Left ventricle myocardium inferior (tissue), 1 donor: Measurements from ENCODE around the gene PIEZO2. TPM values are rescaled to one million over a fixed set of nuclear protein-coding genes. Genes with fewer than 3 reads are reported as not detected.

Experiments
- DNase-seq: peaks from one replicate; pipeline ENCODE4 v3.0.0-alpha.2; 2020
- H3K27ac ChIP-seq: fragments of 200-600 bp; replicated peaks from 2 replicates; pipeline ENCODE4 v1.8.0; 2021
- H3K27me3 ChIP-seq: fragments of 200-600 bp; 2 replicates; pipeline ENCODE4 v1.8.0; 2021; ENCODE audit warnings: low read depth
- H3K36me3 ChIP-seq: fragments of 200-600 bp; 2 replicates; pipeline ENCODE4 v1.8.0; 2021
- H3K4me1 ChIP-seq: fragments of 200-600 bp; 2 replicates; pipeline ENCODE4 v1.8.0; 2021
- H3K4me3 ChIP-seq: fragments of 200-600 bp; 2 replicates; pipeline ENCODE4 v1.8.0; 2021; ENCODE audit warnings: mild to moderate bottlenecking, moderate library complexity
- H3K9me3 ChIP-seq: fragments of 200-600 bp; replicated peaks from 2 replicates; pipeline ENCODE4 v1.8.0; 2021
- CTCF ChIP-seq: fragments of 200-600 bp; IDR thresholded peaks from 2 replicates; pipeline ENCODE4 v1.8.0; 2021; ENCODE audit warnings: antibody characterized with exemption, mild to moderate bottlenecking, borderline replicate concordance
- intact Hi-C: fragments of 100-400 bp; cut with micrococcal nuclease; formaldehyde crosslinking; loops from one replicate; pipeline ENCODE4 v1.11.0; 2022
- total RNA-seq: library from RNA; stranded (reverse); fragmentation: NEBNext Ultra II Directional; extraction: Animal tissue kit (Norgen Biotek cat#: 25700); gene quantifications from one replicate; pipeline ENCODE4 v1.2.1, GENCODE V29; 2021
- donor health status: DM: no; HTN: yes; CAD: no; lungs with severe emphysema.

Gene PIEZO2
- total RNA-seq, 1 donor from 2014 or later, result 0.33 TPM

GRCh38 chr18:11114653-11115052 lies 34.7 kb downstream of the PIEZO2 start:
- TF ChIP-seq CTCF, result no peak
- intact Hi-C loops, result no loop called here
- H3K27me3 ChIP-seq, result peaks cover 21% of the 10 kb centered on the region
- H3K4me3 ChIP-seq, result no peak overlapping the region
- no peaks in the 10 kb centered on the region for H3K9me3 ChIP-seq
- H3K27ac ChIP-seq, result no peak overlapping the region
- H3K36me3 ChIP-seq, result no peaks in the 10 kb centered on the region
- no peak for DNase-seq
- no peaks in the 10 kb centered on the region for H3K4me1 ChIP-seq

- no peak overlapping the region for H3K27ac ChIP-seq
- peaks cover 21% of the 10 kb centered on the region for H3K27me3 ChIP-seq
- H3K36me3 ChIP-seq, result no peaks in the 10 kb centered on the region
- DNase-seq, result no peak
- intact Hi-C loops, result no loop called here
- no peak for TF ChIP-seq CTCF
- H3K4me1 ChIP-seq, result no peaks in the 10 kb centered on the region
- no peak overlapping the region for H3K4me3 ChIP-seq
- no peaks in the 10 kb centered on the region for H3K9me3 ChIP-seq
Measured at GRCh38 chr18:11113937-11114336, 35.4 kb downstream of the PIEZO2 start.

GRCh38 chr18:11113046-11113548 lies 36.3 kb downstream of the PIEZO2 start:
- Histone ChIP-seq H3K4me1 (no peaks in the 10 kb centered on the region), H3K4me3 (no peak overlapping the region), H3K27ac (no peak overlapping the region), H3K36me3 (no peaks in the 10 kb centered on the region), H3K27me3 (peaks cover 21% of the 10 kb centered on the region), H3K9me3 (no peaks in the 10 kb centered on the region)
- no peak for TF ChIP-seq CTCF
- intact Hi-C loops, result no loop called here
- no peak for DNase-seq

GRCh38 chr18:11112286-11112685 lies 37.1 kb downstream of the PIEZO2 start:
- no peak for TF ChIP-seq CTCF
- no peaks in the 10 kb centered on the region for H3K9me3 ChIP-seq
- intact Hi-C loops, result no loop called here
- H3K36me3 ChIP-seq, result no peaks in the 10 kb centered on the region
- H3K27ac ChIP-seq, result no peak overlapping the region
- no peak overlapping the region for H3K4me3 ChIP-seq
- DNase-seq, result no peak
- H3K27me3 ChIP-seq, result peaks cover 17% of the 10 kb centered on the region
- no peaks in the 10 kb centered on the region for H3K4me1 ChIP-seq

GRCh38 chr18:11110509-11110908 lies 38.9 kb downstream of the PIEZO2 start:
- DNase-seq, result no peak
- no peaks in the 10 kb centered on the region for H3K36me3 ChIP-seq
- H3K27ac ChIP-seq, result no peak overlapping the region
- peaks cover 18% of the 10 kb centered on the region for H3K27me3 ChIP-seq
- H3K4me3 ChIP-seq, result no peak overlapping the region
- no peaks in the 10 kb centered on the region for H3K9me3 ChIP-seq
- no peak for TF ChIP-seq CTCF
- H3K4me1 ChIP-seq, result no peaks in the 10 kb centered on the region
- intact Hi-C loops, result no loop called here
